Suprapubic skin (tissue), 3 donors: ENCODE measurements around the gene CNTRL.

Experiments
- CTCF ChIP-seq, 2 donors: fragments of 200-600 bp in 1 of 2; fragments of 450-650 bp in 1 of 2; sonication (generic) in 1 of 2; IDR thresholded peaks; one replicate each; pipeline ENCODE4 v1.5.1; 2016 to 2019; ENCODE audit warnings: antibody characterized with exemption in 2 of 2, mild to moderate bottlenecking in 1 of 2, moderate library complexity in 1 of 2
- POLR2A ChIP-seq, 2 donors: fragments of 450-650 bp; IDR thresholded peaks; one replicate each; pipeline ENCODE4 v1.6.1; 2017; ENCODE audit warnings: antibody characterized with exemption in 2 of 2, mild to moderate bottlenecking in 2 of 2, moderate library complexity in 2 of 2

GRCh38 chr9:121219530-121219929 lies 144.8 kb downstream of the CNTRL start:
- TF ChIP-seq CTCF (IDR thresholded peaks at IDR 0.05) = no peak
- TF ChIP-seq POLR2A (IDR thresholded peaks at IDR 0.05) = no peak
